Stimulated activated CD8-positive, alpha-beta memory T cell treated with anti-CD3 and anti-CD28 coated beads, Interleukin-4, amount 100 ng/mL, for 4 hours (primary cell): ENCODE measurements around the gene CYFIP2.
"Not testable (repeated sequence)": the region's sequence is repeated elsewhere in the genome, so short reads cannot be mapped to it uniquely, and the experiment has no call there.

ENCODE experiments used
- DNase-seq, 2 donors: peaks; one replicate each; pipeline ENCODE4 v3.0.0-alpha.2; 2020; ENCODE audit warnings: low read depth in 2 of 2, low spot score in 1 of 2

Gene CYFIP2

GRCh38 chr5:157388111-157388710 lies 122.3 kb downstream of the CYFIP2 start:
- no peak for DNase-seq

- no peak for DNase-seq
These were observed 123.2 kb downstream of the CYFIP2 start for GRCh38 chr5:157389103-157389502.

- DNase-seq, result no peak
These were observed 124.2 kb downstream of the CYFIP2 start for GRCh38 chr5:157390133-157390532.

GRCh38 chr5:157390551-157391297 lies 124.8 kb downstream of the CYFIP2 start:
- DNase-seq, result peak; percentile 2 to 44

- no peak for DNase-seq
These were observed 132.4 kb downstream of the CYFIP2 start for GRCh38 chr5:157398305-157398704.

DNA sequence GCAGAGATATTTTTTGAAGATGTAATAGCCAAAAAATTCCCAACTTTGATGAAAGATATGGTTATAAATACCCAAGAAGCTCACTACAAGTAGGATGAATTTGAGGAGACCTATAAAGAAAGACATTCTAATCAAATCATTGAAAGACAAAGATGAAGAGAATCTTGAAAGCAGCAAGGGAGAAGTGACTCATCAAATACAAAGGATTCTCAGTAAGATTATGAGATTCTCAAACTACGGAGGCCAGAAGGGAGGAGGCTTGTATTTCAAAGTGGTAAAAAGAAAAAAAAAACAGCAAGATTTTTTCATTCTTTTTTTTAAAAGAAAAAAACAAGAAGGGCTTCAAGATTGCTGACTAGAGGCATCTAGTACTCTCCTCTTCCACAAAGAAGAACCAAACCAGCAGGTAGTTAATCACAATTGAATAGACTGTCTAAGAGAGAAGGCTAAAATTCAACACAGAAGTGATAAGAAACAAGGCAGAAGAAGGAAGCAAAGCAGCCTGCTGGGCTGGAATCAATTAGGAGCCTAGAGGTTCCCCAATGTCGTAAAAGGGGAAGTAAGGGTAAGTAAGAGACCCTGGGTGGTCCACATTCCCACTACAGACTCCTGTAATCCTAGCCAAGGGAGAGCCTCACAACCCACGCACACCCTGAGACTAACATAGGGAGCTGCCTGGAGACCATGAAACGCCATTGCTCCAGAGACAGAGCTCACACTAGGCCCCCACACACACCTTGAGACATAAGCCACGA lies 135.0 kb downstream of the CYFIP2 start:
- no peak for DNase-seq

GRCh38 chr5:157415838-157416237 lies 149.9 kb downstream of the CYFIP2 start:
- DNase-seq, result no peak

- DNase-seq, result not testable (repeated sequence)
These were observed 153.6 kb downstream of the CYFIP2 start for GRCh38 chr5:157419521-157419920.

- not testable (repeated sequence) for DNase-seq
These were observed 164.0 kb downstream of the CYFIP2 start for GRCh38 chr5:157429920-157430319.

GRCh38 chr5:157431544-157432200 lies 165.7 kb downstream of the CYFIP2 start:
- no peak for DNase-seq

GRCh38 chr5:157434096-157434495 lies 168.2 kb downstream of the CYFIP2 start:
- no peak for DNase-seq

DNA sequence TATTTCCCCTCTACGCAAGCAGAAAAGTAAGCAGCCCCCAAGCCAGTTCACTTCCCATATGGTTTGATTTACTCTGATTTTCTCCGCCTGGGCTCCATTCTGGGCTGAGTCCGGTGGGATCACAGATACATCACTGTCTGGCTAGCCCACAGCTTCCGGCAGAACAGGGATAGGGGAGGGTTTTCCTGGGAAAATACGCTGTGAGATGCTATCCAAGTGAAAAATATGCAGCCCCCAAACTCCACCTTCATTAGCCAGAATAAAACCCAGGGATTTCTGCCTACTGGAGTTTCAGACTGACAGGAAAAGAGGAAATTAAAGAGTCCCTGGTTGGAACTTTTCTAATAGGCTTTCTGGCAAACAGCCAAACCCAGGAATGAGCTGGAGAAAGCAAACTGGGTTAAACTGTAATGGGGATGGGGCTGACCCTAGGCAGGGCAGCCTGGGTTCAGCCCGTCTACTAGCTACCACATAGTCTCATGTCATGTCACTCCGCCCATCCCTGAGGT lies 177.2 kb downstream of the CYFIP2 start:
- no peak for DNase-seq

GRCh38 chr5:157444224-157444623 lies 178.3 kb downstream of the CYFIP2 start:
- no peak for DNase-seq
